ENCODE results near the gene SH3BGRL3.

SH3BGRL3 gene

GRCh38 chr1:26283279-26283853, 3.5 kb downstream of the SH3BGRL3 start:
- TF ChIP-seq POU2F2 (IDR thresholded peaks at IDR 0.05; ENCODE audit: low read depth, low read length) (no peak), POLR2AphosphoS5 (IDR thresholded peaks at IDR 0.05; ENCODE audit: low read depth, low read length) (no peak), TAF1 (IDR thresholded peaks at IDR 0.05; ENCODE audit: low read depth, low read length) (no peak), POLR2A (IDR thresholded peaks at IDR 0.05; ENCODE audit: low read depth, low read length) (no peak), SPI1 (IDR thresholded peaks at IDR 0.05; ENCODE audit: low read depth, low read length) (no peak), PAX5 (IDR thresholded peaks at IDR 0.05; ENCODE audit: insufficient read depth, low read length, severe bottlenecking) (no peak)
- FAIRE-seq: no peak
- DNase-seq (ENCODE audit: insufficient read length, low spot score): no peak

GRCh38 chr1:26283871-26284596, 4.1 kb downstream of the SH3BGRL3 start:
- FAIRE-seq (no peak), DNase-seq (ENCODE audit: insufficient read length, low spot score) (no peak)
- TF ChIP-seq POLR2A (IDR thresholded peaks at IDR 0.05; ENCODE audit: low read depth, low read length) (no peak), TAF1 (IDR thresholded peaks at IDR 0.05; ENCODE audit: low read depth, low read length) (no peak), PAX5 (IDR thresholded peaks at IDR 0.05; ENCODE audit: insufficient read depth, low read length, severe bottlenecking) (no peak), POLR2AphosphoS5 (IDR thresholded peaks at IDR 0.05; ENCODE audit: low read depth, low read length) (no peak), SPI1 (IDR thresholded peaks at IDR 0.05; ENCODE audit: low read depth, low read length) (no peak), POU2F2 (IDR thresholded peaks at IDR 0.05; ENCODE audit: low read depth, low read length) (no peak)

- FAIRE-seq (peak; percentile 91), DNase-seq (ENCODE audit: insufficient read length, low spot score) (peak; percentile 66)
- TF ChIP-seq PAX5 (IDR thresholded peaks at IDR 0.05; ENCODE audit: insufficient read depth, low read length, severe bottlenecking) (no peak), POLR2AphosphoS5 (IDR thresholded peaks at IDR 0.05; ENCODE audit: low read depth, low read length) (no peak), POU2F2 (IDR thresholded peaks at IDR 0.05; ENCODE audit: low read depth, low read length) (no peak), SPI1 (IDR thresholded peaks at IDR 0.05; ENCODE audit: low read depth, low read length) (no peak), TAF1 (IDR thresholded peaks at IDR 0.05; ENCODE audit: low read depth, low read length) (no peak), POLR2A (IDR thresholded peaks at IDR 0.05; ENCODE audit: low read depth, low read length) (no peak)
Observed at GRCh38 chr1:26284597-26285347, 4.9 kb downstream of the SH3BGRL3 start.

- FAIRE-seq (no peak), DNase-seq (ENCODE audit: insufficient read length, low spot score) (no peak)
- TF ChIP-seq POLR2AphosphoS5 (IDR thresholded peaks at IDR 0.05; ENCODE audit: low read depth, low read length): no peak
- TF ChIP-seq SPI1 (IDR thresholded peaks at IDR 0.05; ENCODE audit: low read depth, low read length): no peak
- TF ChIP-seq TAF1 (IDR thresholded peaks at IDR 0.05; ENCODE audit: low read depth, low read length): no peak
- no peak for TF ChIP-seq POU2F2 (IDR thresholded peaks at IDR 0.05; ENCODE audit: low read depth, low read length)
- TF ChIP-seq PAX5 (IDR thresholded peaks at IDR 0.05; ENCODE audit: insufficient read depth, low read length, severe bottlenecking): no peak
- no peak for TF ChIP-seq POLR2A (IDR thresholded peaks at IDR 0.05; ENCODE audit: low read depth, low read length)
Observed at GRCh38 chr1:26285366-26286063, 5.6 kb downstream of the SH3BGRL3 start.

- no peak for TF ChIP-seq POLR2A (IDR thresholded peaks at IDR 0.05; ENCODE audit: low read depth, low read length)
- no peak for TF ChIP-seq POU2F2 (IDR thresholded peaks at IDR 0.05; ENCODE audit: low read depth, low read length)
- TF ChIP-seq TAF1 (IDR thresholded peaks at IDR 0.05; ENCODE audit: low read depth, low read length): no peak
- TF ChIP-seq PAX5 (IDR thresholded peaks at IDR 0.05; ENCODE audit: insufficient read depth, low read length, severe bottlenecking): no peak
- TF ChIP-seq POLR2AphosphoS5 (IDR thresholded peaks at IDR 0.05; ENCODE audit: low read depth, low read length): no peak
- TF ChIP-seq SPI1 (IDR thresholded peaks at IDR 0.05; ENCODE audit: low read depth, low read length): no peak
- FAIRE-seq: no peak
- DNase-seq (ENCODE audit: insufficient read length, low spot score): no peak
Observed at GRCh38 chr1:26286064-26286416, 6.2 kb downstream of the SH3BGRL3 start.

- FAIRE-seq (peak; percentile 92), DNase-seq (ENCODE audit: insufficient read length, low spot score) (peak; percentile 55)
- TF ChIP-seq SPI1 (IDR thresholded peaks at IDR 0.05; ENCODE audit: low read depth, low read length) (0 out of 2 replicates have a peak, but pooled peaks have one; percentile 21), TAF1 (IDR thresholded peaks at IDR 0.05; ENCODE audit: low read depth, low read length) (no peak), PAX5 (IDR thresholded peaks at IDR 0.05; ENCODE audit: insufficient read depth, low read length, severe bottlenecking) (no peak)
Observed at GRCh38 chr1:26287033-26287711, 7.3 kb downstream of the SH3BGRL3 start.

- DNase-seq (ENCODE audit: insufficient read length, low spot score): no peak
- FAIRE-seq: no peak
- TF ChIP-seq PAX5 (IDR thresholded peaks at IDR 0.05; ENCODE audit: insufficient read depth, low read length, severe bottlenecking) (no peak), TAF1 (IDR thresholded peaks at IDR 0.05; ENCODE audit: low read depth, low read length) (no peak), POU2F2 (IDR thresholded peaks at IDR 0.05; ENCODE audit: low read depth, low read length) (no peak), POLR2A (IDR thresholded peaks at IDR 0.05; ENCODE audit: low read depth, low read length) (no peak)
Observed at GRCh38 chr1:26287811-26288210, 7.9 kb downstream of the SH3BGRL3 start.

- DNase-seq (ENCODE audit: insufficient read length, low spot score) (no peak), FAIRE-seq (no peak)
- no peak for TF ChIP-seq POLR2AphosphoS5 (IDR thresholded peaks at IDR 0.05; ENCODE audit: low read depth, low read length)
- no peak for TF ChIP-seq POU2F2 (IDR thresholded peaks at IDR 0.05; ENCODE audit: low read depth, low read length)
- TF ChIP-seq SPI1 (IDR thresholded peaks at IDR 0.05; ENCODE audit: low read depth, low read length): peak; percentile 92
- TF ChIP-seq TAF1 (IDR thresholded peaks at IDR 0.05; ENCODE audit: low read depth, low read length): no peak
Observed at GRCh38 chr1:26288311-26288941, 8.5 kb downstream of the SH3BGRL3 start.
